Fibroblast of mammary gland (primary cell): ENCODE results near the gene TPCN2.
A peak's percentile ranks its signal among the peaks of the same experiment; 100 is the strongest.

Experiments used
- DNase-seq: peaks from one replicate; pipeline ENCODE4 v3.0.0-alpha.2; 2010; ENCODE audit warnings: low read depth
- H3K4me3 ChIP-seq: 2 replicates; pipeline ENCODE4 v1.5.1; 2011; ENCODE audit warnings: low read depth, mild to moderate bottlenecking, low read length, moderate library complexity; ENCODE audit not compliant: control insufficient read depth
- TF ChIP-seq, protein P1 (sequence below): conservative IDR thresholded peaks from 2 replicates; pipeline ENCODE4 v1.5.1; 2011; ENCODE audit warnings: low read depth, low read length, inconsistent platforms; ENCODE audit not compliant: control insufficient read depth, insufficient read depth

TPCN2 gene

GRCh38 chr11:69014898-69015549, 33.7 kb upstream of the TPCN2 start:
- no peak overlapping the region for H3K4me3 ChIP-seq
- no peak for DNase-seq
- TF ChIP-seq, protein P1, sequence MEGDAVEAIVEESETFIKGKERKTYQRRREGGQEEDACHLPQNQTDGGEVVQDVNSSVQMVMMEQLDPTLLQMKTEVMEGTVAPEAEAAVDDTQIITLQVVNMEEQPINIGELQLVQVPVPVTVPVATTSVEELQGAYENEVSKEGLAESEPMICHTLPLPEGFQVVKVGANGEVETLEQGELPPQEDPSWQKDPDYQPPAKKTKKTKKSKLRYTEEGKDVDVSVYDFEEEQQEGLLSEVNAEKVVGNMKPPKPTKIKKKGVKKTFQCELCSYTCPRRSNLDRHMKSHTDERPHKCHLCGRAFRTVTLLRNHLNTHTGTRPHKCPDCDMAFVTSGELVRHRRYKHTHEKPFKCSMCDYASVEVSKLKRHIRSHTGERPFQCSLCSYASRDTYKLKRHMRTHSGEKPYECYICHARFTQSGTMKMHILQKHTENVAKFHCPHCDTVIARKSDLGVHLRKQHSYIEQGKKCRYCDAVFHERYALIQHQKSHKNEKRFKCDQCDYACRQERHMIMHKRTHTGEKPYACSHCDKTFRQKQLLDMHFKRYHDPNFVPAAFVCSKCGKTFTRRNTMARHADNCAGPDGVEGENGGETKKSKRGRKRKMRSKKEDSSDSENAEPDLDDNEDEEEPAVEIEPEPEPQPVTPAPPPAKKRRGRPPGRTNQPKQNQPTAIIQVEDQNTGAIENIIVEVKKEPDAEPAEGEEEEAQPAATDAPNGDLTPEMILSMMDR, result no peak

DNA sequence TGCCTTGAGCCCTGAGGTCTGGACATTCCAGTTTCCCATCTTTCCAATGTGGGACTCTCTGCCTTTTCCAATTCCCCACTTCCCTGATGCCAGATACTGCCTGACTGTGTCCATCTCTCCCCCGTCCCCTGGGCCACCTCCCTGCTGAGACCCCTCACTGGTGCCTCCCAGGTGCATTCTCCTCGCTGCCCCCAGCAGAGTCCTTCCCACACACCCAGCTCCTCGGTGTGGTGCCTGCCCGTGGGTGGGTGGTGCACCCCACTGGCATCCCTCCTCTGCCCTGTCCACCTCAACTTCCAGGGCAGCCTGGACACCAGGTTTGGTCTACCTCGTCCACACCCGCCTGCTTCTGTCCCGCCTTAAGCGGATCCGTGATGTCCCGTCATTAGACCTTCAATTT, 30.8 kb upstream of the TPCN2 start:
- H3K4me3 ChIP-seq, result no peak overlapping the region
- TF ChIP-seq, protein P1, result no peak
- no peak for DNase-seq

- no peak overlapping the region for H3K4me3 ChIP-seq
- peak; percentile 77 for DNase-seq
- TF ChIP-seq, protein P1, result no peak
Observed at GRCh38 chr11:69018924-69019323, 29.8 kb upstream of the TPCN2 start.

GRCh38 chr11:69022260-69022659, 26.5 kb upstream of the TPCN2 start:
- DNase-seq, result peak; percentile 50
- TF ChIP-seq, protein P1, result no peak
- H3K4me3 ChIP-seq, result no peak overlapping the region

GRCh38 chr11:69024509-69024908, 24.2 kb upstream of the TPCN2 start:
- no peak overlapping the region for H3K4me3 ChIP-seq
- TF ChIP-seq, protein P1, result no peak
- DNase-seq, result no peak

GRCh38 chr11:69027704-69028372, 20.9 kb upstream of the TPCN2 start:
- no peak overlapping the region for H3K4me3 ChIP-seq
- no peak for DNase-seq
- TF ChIP-seq, protein P1, result no peak

DNA sequence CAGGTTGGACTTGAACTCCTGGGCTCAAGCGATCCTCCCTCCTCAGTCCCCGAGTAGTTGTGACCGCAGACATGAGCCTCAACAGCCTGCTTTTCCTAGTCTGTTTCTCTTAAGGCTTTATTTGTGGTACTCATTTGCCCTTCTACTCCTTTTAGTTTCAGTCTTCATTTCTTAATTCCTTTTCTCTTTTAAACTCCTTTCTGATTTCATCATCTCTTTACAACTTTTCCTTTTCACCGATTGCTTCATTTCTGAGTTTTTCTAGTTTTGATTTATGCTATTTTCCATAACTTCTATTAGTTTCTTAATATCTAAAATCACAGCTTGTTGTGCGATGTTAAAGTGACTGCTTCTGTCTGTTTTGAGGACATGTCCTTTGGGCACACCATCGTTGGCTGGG, 18.4 kb upstream of the TPCN2 start:
- TF ChIP-seq, protein P1, result no peak
- DNase-seq, result no peak
- no peak overlapping the region for H3K4me3 ChIP-seq
